Measurements from ENCODE around the gene PTPN3.
A peak's percentile ranks its signal among the peaks of the same experiment; 100 is the strongest.

Gene PTPN3

DNA sequence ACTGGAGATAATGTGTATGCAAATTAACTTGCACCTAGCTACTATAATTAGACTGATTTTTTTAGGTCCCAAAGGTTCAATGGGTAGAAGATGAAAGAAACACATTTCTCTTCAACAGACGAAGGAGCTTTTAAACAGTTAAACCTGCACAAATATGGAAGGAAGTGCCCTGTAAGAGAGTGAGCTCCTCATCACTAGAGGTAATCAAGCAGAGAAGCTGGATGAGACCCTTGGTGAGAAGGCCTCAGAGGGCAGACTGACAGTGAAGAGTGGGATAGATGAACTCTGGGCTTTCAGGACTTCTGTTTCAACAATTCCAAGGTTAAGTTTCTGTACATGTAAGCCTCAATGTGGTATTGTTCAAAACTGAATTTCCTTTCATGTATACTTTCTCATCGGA lies 23.2 kb downstream of the PTPN3 start:
- DNase-seq: no peak

DNA sequence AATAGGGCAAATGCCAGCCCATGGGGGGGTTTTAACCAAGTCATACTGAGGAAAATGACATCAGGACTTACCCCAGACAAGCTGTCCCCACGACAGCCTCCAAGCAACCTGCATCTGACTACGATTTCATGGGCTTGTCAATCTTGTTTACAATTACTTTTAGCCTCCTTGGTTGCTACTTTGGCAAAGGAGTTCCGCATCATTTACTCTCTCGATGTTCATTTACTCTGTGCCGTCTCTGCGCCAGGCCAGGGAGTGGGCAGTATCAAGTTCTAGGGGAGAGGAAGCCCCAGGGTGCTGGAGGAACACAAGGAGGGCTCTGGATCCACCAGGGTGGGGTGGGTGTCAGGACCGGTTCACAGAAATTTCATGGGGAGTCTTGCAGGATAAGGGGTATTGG lies 23.9 kb downstream of the PTPN3 start:
- no peak for DNase-seq

DNA sequence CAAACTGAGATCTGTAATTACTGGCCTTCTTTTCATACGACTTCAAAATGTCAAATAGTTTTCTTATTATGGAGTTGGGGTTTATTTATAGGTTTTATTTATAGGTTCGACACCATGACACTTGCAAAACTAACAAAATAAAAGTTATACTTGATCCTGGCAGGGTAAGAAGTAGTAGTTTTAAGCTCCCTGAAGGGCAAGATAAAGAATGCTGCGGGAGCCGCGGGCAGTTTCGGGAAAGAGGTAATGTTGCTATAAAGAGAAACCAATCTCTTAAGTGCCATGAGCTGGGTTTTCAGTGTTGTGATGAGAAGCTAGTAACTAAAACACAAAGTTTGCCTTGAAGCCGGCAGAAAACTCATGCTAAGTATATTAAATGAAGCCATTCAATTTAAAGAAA lies 24.8 kb downstream of the PTPN3 start:
- DNase-seq: no peak

DNA sequence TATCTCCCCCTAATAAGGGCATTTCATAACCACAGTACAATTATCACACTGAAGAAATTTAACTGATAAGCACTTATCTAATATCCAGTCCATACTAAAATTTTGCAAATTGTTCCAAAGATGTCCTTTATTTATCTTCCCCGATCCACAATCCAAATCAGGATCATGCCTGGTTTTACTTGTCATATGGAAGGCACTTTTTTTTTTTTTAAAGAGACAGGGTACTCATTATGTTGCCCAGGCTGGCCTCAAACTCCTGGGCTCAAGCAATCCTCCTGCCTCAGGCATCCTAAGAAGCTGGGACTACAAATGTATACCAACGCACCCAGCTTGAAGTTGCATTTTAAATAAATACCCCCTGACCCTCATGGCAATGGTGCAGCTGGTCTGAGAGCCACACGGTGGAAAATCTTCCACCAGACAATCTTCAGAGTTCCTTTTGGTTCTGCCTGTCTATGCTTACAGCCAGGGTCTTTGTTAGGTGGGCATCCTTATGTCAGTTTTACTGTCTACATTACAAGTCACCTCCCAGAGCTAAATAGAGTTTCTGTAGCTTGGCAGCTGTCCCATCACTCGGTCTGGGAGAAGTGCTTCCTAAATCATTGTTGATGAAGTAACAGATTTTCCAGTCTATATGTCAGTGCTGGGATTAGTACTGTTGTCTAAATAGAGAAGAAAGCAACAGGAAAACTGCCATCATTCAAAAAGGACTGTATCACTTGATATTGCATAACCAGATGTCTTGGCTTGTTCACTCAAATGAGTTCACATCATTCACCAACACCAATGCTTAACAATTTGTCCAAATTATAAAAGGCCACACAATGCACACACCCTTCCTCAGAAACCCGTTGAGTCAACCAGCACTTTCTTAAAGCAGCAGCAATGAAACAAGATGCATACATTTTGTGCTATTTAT lies 26.4 kb downstream of the PTPN3 start:
- no peak for DNase-seq

DNA sequence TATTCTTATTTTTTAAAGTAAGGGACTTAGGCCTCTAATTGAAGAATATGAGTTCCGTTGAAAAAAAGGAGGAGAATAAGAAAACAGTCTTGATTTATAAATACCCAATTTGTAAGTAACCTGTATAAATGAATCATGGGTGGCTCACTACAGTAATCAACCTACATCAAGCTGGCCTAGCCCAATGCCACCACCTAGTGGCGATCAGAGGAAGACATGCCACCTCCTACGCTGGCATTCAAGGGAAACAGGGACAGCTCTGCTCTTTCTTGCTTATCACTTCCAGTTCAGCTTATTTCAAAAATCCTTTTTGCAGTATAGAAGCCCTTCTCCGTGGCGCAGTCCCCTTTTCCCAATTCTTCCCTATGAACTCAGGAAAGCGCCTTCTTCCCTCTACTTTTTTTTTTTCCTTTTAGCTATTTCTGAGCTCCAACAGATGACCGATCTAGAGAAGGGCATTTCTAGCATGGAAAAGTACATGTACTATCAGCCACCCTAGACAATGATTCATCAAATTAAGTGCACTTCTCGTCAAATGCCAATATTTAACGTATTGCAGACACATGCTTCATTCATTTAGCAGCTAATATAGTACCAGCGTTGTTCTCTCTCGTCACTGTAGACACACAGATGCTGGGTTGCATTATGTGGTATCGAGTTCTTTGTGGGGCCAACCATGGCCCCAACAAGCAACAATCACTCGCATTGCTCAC lies 28.3 kb downstream of the PTPN3 start:
- DNase-seq: peak; percentile 85

DNA sequence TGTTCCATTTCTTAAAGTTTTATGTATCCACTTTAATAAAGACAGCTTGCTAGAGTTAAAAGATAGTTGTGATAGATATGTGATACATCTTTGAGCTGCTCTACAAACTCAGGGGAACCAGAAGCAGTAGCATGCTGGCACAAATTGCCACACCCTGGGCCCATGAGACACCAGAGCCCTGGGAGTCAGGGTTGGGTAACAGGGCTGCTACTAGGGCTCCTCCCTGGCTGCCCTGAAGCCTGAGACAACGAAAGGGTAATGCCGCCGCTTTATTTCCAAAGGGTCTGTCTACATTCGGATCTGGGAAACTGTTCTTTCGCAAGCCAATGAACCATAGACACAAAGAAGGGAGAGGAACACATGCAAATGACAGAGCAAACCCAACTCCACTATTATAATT lies 29.2 kb downstream of the PTPN3 start:
- DNase-seq: no peak

DNA sequence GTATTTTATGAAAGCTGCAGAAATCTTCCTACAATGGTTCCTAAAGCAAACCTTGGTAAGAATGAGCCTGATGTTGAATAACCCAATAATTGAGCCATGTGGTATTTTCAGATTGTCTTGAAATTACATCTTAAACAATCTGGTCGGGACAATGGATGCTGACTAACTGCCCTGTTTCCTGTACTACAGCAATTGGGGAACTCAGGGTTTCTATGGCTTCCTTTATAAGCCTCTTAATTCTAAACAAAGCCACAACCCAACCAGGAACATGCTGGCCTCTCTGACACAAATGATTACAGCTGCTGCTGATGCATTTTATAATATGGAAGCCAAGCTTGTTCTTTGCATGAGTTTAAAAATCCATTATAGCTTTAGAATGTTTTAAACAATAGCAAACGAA lies 30.2 kb downstream of the PTPN3 start:
- DNase-seq: no peak

DNA sequence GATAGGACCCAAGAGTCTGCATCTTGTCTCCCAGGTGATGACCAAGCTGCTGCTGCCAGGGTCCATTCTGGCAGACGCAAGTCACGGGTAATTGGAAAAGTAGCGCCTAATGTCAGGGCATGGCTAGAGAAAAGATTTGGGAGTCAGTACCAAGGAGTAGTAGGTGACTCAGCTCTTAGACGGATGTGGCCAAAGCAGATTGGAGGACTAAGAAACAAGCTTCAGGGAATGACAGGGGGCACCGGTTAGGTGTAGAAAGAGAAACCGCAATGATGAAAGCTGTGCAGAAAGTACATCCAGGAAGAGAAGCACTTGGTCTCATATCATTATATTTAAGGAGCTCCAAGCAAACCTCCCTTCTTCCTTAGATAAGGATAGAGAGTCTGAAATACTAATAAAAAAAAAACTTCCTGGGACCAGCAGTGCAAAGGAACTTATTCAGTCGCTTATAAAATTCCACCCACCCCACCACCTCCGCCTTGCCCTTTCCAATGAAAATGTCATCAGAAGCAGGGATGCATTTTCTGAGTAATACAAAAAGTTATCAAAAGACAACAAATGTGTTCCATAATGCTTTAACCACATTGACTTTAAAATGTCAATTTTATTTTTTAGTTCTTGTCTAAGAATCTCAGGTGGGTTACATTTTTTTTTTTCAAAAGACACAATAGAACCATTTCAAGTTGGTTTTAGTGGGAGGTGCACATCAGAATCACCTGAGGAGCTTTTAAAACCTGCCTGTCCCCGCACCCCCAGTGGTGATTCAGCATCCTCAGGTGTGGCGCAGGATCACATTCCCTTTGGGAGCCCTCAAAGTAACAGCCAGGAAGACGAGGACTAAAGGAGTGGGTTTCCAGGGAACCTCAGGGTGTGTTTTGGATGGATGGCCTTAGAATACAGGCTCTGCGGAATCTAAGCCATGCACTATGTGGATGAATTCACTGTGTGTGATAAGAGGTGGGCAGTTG lies 31.2 kb downstream of the PTPN3 start:
- DNase-seq: no peak

DNA sequence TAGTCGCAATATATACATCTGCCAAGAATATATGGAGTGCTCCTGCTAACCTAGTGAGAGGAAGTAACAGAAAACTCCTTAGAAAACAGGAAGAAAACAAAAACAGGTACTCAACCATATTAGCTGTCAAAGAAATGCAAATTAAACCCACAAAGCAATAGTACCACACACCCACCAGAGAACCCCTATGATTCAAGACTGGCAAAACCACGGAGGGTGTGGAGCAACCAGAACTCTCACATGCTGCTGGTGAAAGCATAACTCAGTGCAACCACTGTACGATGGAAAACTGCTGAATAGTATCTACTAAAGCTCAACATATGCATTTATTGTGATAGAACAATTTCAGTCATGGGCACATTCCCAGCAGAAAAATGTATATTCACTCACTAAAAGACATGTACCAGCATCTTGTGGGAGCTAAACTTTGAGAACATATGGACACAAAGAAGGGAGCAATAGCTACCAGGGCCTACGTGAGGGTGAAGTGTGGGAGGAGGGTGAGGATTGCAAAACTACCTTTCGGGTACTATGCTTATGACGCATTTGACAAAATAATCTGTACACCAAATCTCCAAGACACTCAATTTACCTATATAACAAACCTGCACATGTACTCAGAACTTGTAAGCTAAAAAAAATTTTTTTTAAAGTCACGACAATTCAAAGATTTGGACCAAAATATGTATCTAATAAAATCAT lies 34.0 kb downstream of the PTPN3 start:
- no peak for DNase-seq

DNA sequence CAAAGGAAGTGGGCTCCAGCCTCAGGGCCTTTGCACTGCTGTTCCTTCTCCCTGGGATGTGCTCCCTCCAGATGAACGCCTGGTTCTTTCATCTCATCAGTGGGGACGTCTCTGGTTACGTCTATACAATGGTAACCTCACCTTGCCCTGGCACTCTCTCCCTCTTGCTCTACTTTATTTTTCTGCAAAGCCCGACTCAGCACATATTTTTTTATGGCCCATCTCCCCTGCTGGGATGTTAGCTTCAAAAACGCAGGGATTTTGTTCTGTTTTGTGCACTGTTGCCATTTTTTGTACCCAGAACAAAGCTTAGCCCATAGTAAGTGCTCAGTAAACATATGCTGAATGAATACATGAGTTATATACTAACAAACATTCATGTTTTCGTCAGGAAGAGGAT lies 37.5 kb downstream of the PTPN3 start:
- no peak for DNase-seq

DNA sequence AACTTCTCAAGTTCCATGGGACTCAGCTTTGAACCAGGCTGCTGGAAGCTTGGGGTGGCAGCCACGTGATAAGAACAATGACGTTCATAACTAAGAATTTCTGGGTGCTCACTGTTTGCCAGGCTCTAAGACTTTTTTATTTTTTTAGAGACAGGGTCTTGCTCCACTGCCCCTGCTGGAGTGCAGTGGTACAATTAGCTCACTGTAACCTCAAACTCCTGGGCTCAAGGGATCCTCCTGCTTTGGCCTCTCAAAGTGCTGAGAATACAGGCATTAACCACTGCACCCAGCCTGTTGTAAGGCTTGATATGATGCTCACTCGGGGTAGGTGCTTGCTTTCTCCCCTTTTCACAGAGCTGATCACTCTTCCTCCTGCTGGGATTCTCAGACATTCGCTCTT lies 38.7 kb downstream of the PTPN3 start:
- no peak for DNase-seq

DNA sequence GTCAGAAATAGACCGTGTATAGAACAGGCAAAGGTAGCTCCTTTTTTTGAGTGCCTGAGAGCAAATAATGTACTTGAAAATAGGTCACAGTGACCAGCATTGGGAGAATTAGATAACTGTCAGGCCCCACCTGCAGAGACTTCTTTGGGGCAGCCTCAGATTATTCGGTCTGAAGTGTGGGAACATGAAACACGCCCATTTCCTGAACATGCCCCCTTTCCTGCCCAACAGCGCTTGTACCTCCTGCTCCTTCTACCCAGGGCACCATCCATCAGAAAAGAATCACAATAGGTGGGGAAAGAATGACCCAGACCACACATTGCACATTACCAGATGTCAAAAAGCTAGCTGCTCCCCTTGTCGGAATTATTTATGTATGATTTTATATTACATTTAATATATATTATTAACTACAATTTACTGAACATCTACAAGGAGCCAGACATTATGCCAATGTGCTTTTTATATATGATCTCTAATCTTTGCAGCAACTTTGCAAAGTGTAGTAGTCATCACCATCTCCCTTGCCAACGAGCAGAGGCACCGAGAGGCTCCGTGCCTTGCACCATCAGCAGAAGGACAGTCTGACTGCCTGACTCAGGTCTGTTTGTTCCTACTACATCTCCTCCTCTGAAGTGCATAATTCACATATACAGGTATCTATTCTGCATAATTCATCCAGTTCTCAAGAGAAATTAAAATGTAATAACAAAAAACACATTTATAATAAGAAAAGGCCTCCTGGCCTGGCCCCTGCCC lies 39.5 kb downstream of the PTPN3 start:
- DNase-seq: no peak

DNA sequence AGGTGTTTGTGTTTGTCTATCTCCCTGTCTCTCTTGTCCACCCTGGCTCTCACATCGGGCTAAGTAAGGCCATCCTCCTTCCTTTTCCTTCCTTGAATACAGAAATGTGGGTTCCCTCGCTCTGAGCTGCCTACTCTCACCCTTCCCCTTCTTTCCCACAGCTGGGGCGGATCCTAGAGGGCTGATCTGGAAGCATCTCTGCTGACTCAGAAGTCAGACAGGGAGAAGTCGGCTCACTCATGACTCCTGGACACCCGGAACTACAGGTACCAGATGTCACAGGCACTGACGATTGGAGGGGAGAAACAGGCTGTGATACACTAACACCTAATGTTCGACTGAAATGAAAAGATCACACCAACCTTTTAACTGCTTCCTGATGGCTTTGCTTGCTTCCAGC lies 41.3 kb downstream of the PTPN3 start:
- DNase-seq: no peak

DNA sequence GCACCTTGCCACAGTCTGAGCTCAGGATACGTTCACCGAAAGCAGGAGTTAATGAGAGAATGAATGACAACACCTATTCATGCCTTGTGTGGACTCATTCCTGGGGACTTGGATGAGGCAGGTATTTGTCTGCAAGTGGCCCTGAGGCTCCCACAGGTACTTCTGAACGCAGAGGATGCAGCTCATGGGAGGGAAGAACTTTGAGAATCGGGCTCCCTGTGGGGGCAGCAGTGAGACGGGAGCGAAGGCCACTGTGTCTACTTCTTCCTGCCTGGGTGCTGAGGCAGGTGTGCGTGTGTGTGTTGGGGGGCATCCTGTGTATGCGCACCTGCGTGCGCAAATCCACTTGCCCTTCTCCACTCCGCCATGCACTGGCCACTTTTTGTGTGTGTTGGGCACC lies 42.2 kb downstream of the PTPN3 start:
- DNase-seq: no peak

DNA sequence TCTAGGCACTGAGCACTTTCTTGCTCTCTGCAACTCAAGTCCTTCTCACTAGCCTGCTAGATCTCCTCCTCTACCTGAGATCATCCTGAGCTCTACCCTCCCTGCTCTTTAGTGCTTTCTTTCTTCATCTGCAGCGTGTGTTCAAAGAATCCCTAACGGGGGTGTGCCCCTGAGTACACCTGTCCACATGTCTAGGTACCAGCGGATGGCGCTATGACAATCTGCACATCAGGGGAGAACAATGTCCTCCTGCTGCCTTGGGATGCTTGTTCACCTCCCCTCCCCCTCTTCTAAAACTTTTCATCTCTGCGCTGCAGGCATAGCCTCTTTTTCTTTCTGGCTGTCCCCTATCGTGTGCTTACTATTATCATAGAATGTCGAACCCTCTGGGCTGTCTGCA lies 42.7 kb downstream of the PTPN3 start:
- peak; percentile 20 for DNase-seq

DNA sequence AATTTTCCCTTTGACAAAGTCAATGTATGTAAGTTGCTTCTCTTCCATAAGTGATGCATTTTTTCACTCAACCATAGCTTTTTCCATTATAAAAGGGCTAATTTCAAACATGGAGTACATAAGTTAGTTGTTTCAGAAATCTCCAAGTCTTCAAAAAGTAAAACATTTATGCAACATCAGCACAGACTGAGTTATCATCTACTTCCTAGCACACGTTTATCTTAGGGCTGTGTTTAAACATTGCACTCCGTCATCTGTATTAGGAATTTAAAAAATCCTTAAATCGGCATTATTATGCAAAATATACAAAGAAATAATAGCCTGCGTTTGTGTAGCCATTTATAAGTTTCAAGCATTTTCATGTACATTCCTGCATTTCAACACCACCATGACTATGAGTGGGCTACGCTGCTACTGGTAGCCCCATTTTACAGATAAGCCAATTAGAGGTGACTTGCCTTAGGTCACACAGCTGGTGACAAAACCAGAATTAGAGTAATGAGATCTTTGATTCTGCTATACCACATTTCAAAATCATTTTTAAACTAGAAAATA lies 43.4 kb downstream of the PTPN3 start:
- DNase-seq: no peak

DNA sequence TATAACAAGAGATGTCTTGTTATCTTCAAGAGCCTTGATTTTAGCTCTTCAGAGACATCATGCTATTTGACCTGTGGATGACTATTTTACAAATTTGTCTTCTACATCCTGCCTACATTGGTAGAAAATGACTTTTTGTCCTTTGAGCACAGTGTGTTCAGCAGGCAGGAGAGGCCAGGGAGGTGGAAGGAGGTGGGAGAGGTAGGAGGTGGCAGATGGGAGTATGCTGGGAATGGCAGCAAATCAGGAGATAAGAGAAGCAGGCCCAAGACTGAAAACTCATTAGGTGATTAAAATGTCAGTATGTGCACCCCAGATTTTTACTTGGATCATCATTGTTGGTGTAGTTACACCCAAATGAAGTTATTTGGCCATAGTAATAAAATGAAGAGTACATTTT lies 44.1 kb downstream of the PTPN3 start:
- no peak for DNase-seq

DNA sequence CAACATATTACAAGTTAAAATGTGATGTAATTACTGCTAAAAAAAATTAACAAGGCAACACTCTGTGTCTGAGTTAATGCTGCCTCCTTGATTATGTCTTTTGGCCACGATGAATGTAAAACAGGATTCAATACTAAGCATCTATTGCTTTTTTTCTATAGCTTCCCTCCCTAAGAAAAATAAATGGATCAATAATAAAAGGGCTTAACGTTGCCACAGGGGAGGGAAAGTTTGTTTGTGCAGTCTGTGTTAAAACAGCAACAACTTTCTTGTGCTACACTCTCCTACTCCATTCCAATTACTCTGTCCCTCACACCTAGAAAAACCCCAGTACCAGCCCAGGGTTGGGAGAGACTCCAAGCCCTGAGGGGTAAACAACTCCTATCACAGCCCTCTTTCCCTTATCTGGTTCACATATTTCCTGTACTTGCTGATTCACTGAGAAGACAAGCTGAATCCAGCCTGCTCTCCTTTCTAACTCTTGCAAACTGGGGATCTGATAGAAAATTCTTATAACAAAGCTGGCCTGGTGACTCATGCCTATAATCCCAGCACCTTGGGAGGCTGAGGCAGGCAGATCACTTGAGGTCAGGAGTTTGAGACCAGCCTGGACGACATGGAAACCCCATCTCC lies 44.8 kb downstream of the PTPN3 start:
- DNase-seq: no peak

DNA sequence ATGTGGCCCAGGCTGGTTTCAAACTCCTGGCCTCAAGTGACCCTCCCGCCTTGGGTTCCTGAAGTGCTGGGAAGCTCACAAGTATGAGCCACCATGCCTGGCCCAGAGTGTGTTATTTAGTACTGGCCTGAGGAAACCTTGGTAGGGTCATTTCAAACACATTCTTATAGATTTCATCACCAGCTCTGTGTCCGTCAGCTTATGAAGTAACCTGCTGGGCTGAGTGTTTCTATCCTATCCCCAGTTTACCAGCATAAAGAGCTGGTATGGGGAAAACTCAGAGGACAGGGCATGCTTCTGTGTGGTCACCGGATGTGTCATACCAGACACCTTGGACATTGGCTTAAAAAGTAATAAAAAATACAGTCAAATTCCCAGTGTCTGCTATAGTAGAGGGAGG lies 45.3 kb downstream of the PTPN3 start:
- DNase-seq: no peak

DNA sequence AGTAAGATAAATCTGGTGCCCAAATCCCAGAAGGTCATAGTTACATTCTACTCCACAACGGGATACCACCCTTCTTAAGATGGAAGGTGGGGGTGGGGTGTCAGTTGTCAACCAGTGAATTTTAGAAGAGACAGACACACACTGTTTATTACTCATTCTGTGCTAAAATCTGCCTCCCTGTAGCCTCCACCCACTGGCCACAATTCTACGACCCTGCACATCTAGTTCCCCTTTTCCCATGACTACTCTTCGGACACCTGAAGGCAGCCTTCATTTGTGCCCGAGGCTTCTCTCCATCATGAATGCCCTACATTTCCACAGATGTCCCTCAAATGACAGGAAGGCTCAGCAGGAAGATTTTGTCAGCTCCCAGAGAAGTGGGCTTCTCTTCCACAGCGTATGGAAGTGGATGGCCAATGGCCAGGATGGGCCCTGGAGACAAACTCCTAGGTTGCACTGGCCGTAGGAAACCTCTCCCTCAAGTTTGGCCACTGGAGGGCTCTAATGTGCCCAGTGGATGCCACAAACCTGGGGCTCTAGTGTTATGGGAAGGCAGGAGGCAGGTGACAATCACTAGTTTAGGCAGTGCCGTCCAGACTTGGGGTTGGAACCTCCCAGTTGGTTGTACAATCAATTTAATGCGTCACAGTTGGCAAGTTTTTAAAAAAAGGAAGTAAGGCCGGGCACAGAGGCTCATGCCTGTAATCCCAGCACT lies 46.6 kb downstream of the PTPN3 start:
- DNase-seq: peak; percentile 21
